Measurements from ENCODE around the gene VEPH1.
A peak's percentile ranks its signal among the peaks of the same experiment; 100 is the strongest.

GRCh38 chr3:157351981-157352380 lies 151.2 kb downstream of the VEPH1 start:
- peak in 1 of 3 experiments; percentile 30 for TF ChIP-seq CTCF (optimal IDR thresholded peaks at IDR 0.05 in 1 of 3, IDR thresholded peaks at IDR 0.05 in 1 of 3, conservative IDR thresholded peaks at IDR 0.05 in 1 of 3; ENCODE audit: extremely low read depth in 1 of 3, insufficient read depth in 2 of 3, low read length in 3 of 3)
- no peak for TF ChIP-seq EZH2 (IDR thresholded peaks at IDR 0.05; ENCODE audit: low read length)
